ENCODE measurements around the gene WNT2B. TPM values are rescaled to one million over a fixed set of nuclear protein-coding genes. Genes with fewer than 3 reads are reported as not detected.
A peak's percentile ranks its signal among the peaks of the same experiment; 100 is the strongest.

The WNT2B gene
- polyA plus RNA-seq, 1 experiment, result 2.7 TPM

DNA sequence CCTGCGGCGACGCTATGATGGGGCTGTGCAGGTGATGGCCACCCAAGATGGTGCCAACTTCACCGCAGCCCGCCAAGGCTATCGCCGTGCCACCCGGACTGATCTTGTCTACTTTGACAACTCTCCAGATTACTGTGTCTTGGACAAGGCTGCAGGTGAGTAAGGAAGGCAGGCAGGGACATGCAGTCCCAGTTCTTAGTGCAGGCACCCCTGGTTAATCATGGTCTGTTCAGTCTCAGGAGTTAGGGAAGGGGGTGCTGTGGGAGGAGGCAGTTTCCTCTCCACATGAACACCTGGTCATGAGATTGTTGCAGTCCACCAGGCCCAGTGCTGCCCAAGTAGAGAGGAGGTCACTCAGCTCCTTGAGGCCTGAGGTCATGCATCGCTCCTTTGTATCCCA, 8.5 kb downstream of the WNT2B start:
- POLR2A ChIA-PET, result no interaction called here
- no peak for TF ChIP-seq CTCF (IDR thresholded peaks at IDR 0.05; ENCODE audit: low read depth, low read length)
- H3K27me3 ChIP-seq (ENCODE audit: control insufficient read depth, insufficient read depth, low read length), result peaks cover 44% of the 10 kb centered on the region
- no peak for DNase-seq (ENCODE audit: low read depth, low spot score)
- CTCF ChIA-PET, result no interaction called here
- H3K9me3 ChIP-seq (ENCODE audit: control insufficient read depth, insufficient read depth, low read length), result no peaks in the 10 kb centered on the region; the same call in 1 of the 2 replicates
- H3K27ac ChIP-seq (ENCODE audit: low read depth, low read length), result no peak overlapping the region
- H3K4me3 ChIP-seq (ENCODE audit: low read depth, low read length), result no peak overlapping the region

GRCh38 chr1:112517646-112518045, 8.9 kb downstream of the WNT2B start:
- ChIA-PET POLR2A (no interaction called here), CTCF (no interaction called here)
- Histone ChIP-seq H3K27ac (ENCODE audit: low read depth, low read length) (no peak overlapping the region), H3K9me3 (ENCODE audit: control insufficient read depth, insufficient read depth, low read length) (no peaks in the 10 kb centered on the region; the same call in 1 of the 2 replicates), H3K4me3 (ENCODE audit: low read depth, low read length) (no peak overlapping the region), H3K27me3 (ENCODE audit: control insufficient read depth, insufficient read depth, low read length) (peaks cover 40% of the 10 kb centered on the region)
- DNase-seq (ENCODE audit: low read depth, low spot score), result no peak
- no peak for TF ChIP-seq CTCF (IDR thresholded peaks at IDR 0.05; ENCODE audit: low read depth, low read length)

GRCh38 chr1:112518186-112518585, 9.4 kb downstream of the WNT2B start:
- CTCF ChIA-PET, result no interaction called here
- POLR2A ChIA-PET, result no interaction called here

DNA sequence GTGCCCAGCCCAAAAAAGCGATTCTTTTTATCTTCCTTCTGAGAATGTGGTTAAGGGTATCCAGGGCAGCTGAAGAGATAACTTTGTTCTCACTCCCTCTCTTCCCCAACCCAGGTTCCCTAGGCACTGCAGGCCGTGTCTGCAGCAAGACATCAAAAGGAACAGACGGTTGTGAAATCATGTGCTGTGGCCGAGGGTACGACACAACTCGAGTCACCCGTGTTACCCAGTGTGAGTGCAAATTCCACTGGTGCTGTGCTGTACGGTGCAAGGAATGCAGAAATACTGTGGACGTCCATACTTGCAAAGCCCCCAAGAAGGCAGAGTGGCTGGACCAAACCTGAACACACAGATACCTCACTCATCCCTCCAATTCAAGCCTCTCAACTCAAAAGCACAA, 11.4 kb downstream of the WNT2B start:
- TF ChIP-seq CTCF (IDR thresholded peaks at IDR 0.05; ENCODE audit: low read depth, low read length), result no peak
- no peak overlapping the region for H3K4me3 ChIP-seq (ENCODE audit: low read depth, low read length)
- H3K27ac ChIP-seq (ENCODE audit: low read depth, low read length), result no peak overlapping the region
- ChIA-PET CTCF (interaction anchor here (0.8 kb wide), 1 partner anchor 18 kb away, joined by 3 read pairs; no protein-coding TSS in a partner anchor), POLR2A (no interaction called here)
- no peak for DNase-seq (ENCODE audit: low read depth, low spot score)
- H3K9me3 ChIP-seq (ENCODE audit: control insufficient read depth, insufficient read depth, low read length), result no peaks in the 10 kb centered on the region; the same call in 1 of the 2 replicates
- peaks cover 38% of the 10 kb centered on the region for H3K27me3 ChIP-seq (ENCODE audit: control insufficient read depth, insufficient read depth, low read length)

More at GRCh38 chr1:112518186-112518585, 9.4 kb downstream of the WNT2B start:
- DNase-seq (ENCODE audit: low read depth, low spot score), result no peak
- no peak overlapping the region for H3K27ac ChIP-seq (ENCODE audit: low read depth, low read length)
- H3K4me3 ChIP-seq (ENCODE audit: low read depth, low read length), result no peak overlapping the region
- TF ChIP-seq CTCF (IDR thresholded peaks at IDR 0.05; ENCODE audit: low read depth, low read length), result no peak
- H3K27me3 ChIP-seq (ENCODE audit: control insufficient read depth, insufficient read depth, low read length), result peaks cover 40% of the 10 kb centered on the region
- H3K9me3 ChIP-seq (ENCODE audit: control insufficient read depth, insufficient read depth, low read length), result no peaks in the 10 kb centered on the region; the same call in 1 of the 2 replicates

DNA sequence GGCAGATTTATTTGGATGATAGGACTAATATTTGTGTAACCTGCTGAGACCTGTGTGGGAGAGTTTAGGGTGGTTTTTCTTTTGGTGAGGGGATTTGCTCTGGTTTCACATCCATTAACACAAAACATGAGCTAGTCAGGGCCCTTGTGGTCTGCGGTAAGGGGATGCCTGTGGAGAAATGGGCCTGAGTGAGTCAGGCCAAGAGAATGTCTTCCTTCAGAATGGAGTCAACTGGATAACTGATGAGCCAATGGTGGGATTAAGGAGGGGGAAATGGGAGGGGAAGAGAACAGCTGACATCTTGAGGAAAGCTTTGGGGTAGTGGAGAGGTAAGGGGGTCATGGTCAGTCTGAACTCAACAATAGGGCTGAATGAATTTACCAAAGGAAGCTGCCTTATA, 13.9 kb downstream of the WNT2B start:
- no peak for TF ChIP-seq CTCF (IDR thresholded peaks at IDR 0.05; ENCODE audit: low read depth, low read length)
- peak overlapping the region; percentile 61 for H3K27ac ChIP-seq (ENCODE audit: low read depth, low read length)

More for the DNA sequence above, 13.9 kb downstream of the WNT2B start:
- DNase-seq (ENCODE audit: low read depth, low spot score), result peak; percentile 86
- Histone ChIP-seq H3K9me3 (ENCODE audit: control insufficient read depth, insufficient read depth, low read length) (no peaks in the 10 kb centered on the region), H3K27me3 (ENCODE audit: control insufficient read depth, insufficient read depth, low read length) (peaks cover 30% of the 10 kb centered on the region), H3K4me3 (ENCODE audit: low read depth, low read length) (no peak overlapping the region)
- ChIA-PET CTCF (interaction anchor here (0.6 to 2.1 kb wide), 7 partner anchors 10 to 132 kb away, joined by 3 to 19 read pairs (median 4); no protein-coding TSS in a partner anchor), POLR2A (interaction anchor here (0.6 to 2.5 kb wide), 11 partner anchors 8 to 1060 kb away, joined by 3 to 30 read pairs (median 5); partner anchors contain the start of gene ST7L)
